CD14-positive monocyte (primary cell): ENCODE measurements around the gene SIM2. TPM values are rescaled to one million over a fixed set of nuclear protein-coding genes. Genes with fewer than 3 reads are reported as not detected.

ENCODE experiments used
- DNase-seq, 3 donors: peaks; one replicate each; pipeline ENCODE4 v3.0.0-alpha.2; 2011 to 2022
- H2AFZ ChIP-seq: 2 replicates; pipeline ENCODE4 v1.6.0; 2012; ENCODE audit warnings: mild to moderate bottlenecking, low read depth, low read length, inconsistent platforms; ENCODE audit not compliant: insufficient read depth, poor library complexity, severe bottlenecking
- H3K27ac ChIP-seq, 2 donors: 1 replicate in 1 of 2; 2 replicates in 1 of 2; pipeline ENCODE4 v1.5.1; 2012 to 2013; ENCODE audit warnings: low read length in 2 of 2, control low read depth in 1 of 2, inconsistent platforms in 1 of 2, low read depth in 1 of 2, mild to moderate bottlenecking in 1 of 2
- H3K27me3 ChIP-seq, 2 donors: one replicate each; pipeline versions ENCODE4 v1.6.0 to v1.6.1; 2011 to 2013; ENCODE audit warnings: low read length in 2 of 2; ENCODE audit not compliant: control insufficient read depth in 2 of 2, insufficient read depth in 2 of 2
- H3K36me3 ChIP-seq, 2 donors: replicated peaks in 1 of 2; 1 replicate in 1 of 2; 2 replicates in 1 of 2; pipeline versions ENCODE4 v1.5.1 to v1.6.1; 2012 to 2013; ENCODE audit warnings: low read length in 2 of 2, control low read depth in 1 of 2, inconsistent platforms in 1 of 2, mild to moderate bottlenecking in 1 of 2; ENCODE audit not compliant: insufficient read depth in 2 of 2, control insufficient read depth in 1 of 2
- H3K4me1 ChIP-seq, 2 donors: 1 replicate in 1 of 2; 2 replicates in 1 of 2; pipeline versions ENCODE4 v1.5.1 to v1.6.1; 2012 to 2013; ENCODE audit warnings: low read length in 2 of 2, control low read depth in 1 of 2, inconsistent platforms in 1 of 2, mild to moderate bottlenecking in 1 of 2, moderate library complexity in 1 of 2; ENCODE audit not compliant: insufficient read depth in 2 of 2, control insufficient read depth in 1 of 2
- H3K4me2 ChIP-seq: replicated peaks from 2 replicates; pipeline ENCODE3; 2012; ENCODE audit warnings: low read length, moderate library complexity, mild to moderate bottlenecking; ENCODE audit not compliant: poor library complexity, severe bottlenecking; ENCODE audit errors: extremely low read depth
- H3K4me3 ChIP-seq, 3 experiments: fragments of 200-600 bp in 1 of 3; sonication (generic) in 1 of 3; replicated peaks in 1 of 3; 1 replicate in 2 of 3; 2 replicates in 1 of 3; pipeline ENCODE4 v1.5.1; 2011 to 2013; ENCODE audit warnings: low read length in 3 of 3, mild to moderate bottlenecking in 3 of 3, control low read depth in 2 of 3, low read depth in 2 of 3, inconsistent platforms in 1 of 3, moderate library complexity in 1 of 3
- H3K79me2 ChIP-seq: 2 replicates; pipeline ENCODE4 v1.6.0; 2012; ENCODE audit warnings: mild to moderate bottlenecking, control low read depth, inconsistent platforms, low read length, moderate library complexity; ENCODE audit not compliant: insufficient read depth
- H3K9ac ChIP-seq: 2 replicates; pipeline ENCODE4 v1.6.0; 2017; ENCODE audit warnings: low read length, mild to moderate bottlenecking; ENCODE audit not compliant: insufficient read depth, poor library complexity, severe bottlenecking
- H3K9me3 ChIP-seq, 2 donors: replicated peaks in 1 of 2; 1 replicate in 1 of 2; 2 replicates in 1 of 2; pipeline versions ENCODE4 v1.5.1 to v1.6.1; 2012 to 2013; ENCODE audit warnings: low read length in 2 of 2, control low read depth in 1 of 2; ENCODE audit not compliant: control insufficient read depth in 1 of 2, insufficient read depth in 1 of 2
- H4K20me1 ChIP-seq: 2 replicates; pipeline ENCODE4 v1.6.0; 2012; ENCODE audit warnings: mild to moderate bottlenecking, low read length, control low read depth, moderate library complexity; ENCODE audit not compliant: insufficient read depth
- H3K27ac Mint-ChIP-seq, 7 donors: one replicate each; pipeline ENCODE4 v1.8.0; 2020; ENCODE audit warnings: mild to moderate bottlenecking in 7 of 7, mixed read lengths in 7 of 7, moderate library complexity in 6 of 7, inconsistent platforms in 2 of 7
- H3K27me3 Mint-ChIP-seq, 3 donors: one replicate each; pipeline ENCODE4 v1.8.0; 2021 to 2022; ENCODE audit warnings: low read depth in 3 of 3, mild to moderate bottlenecking in 3 of 3, mixed read lengths in 3 of 3, moderate library complexity in 3 of 3, inconsistent platforms in 1 of 3
- H3K36me3 Mint-ChIP-seq, 2 donors: one replicate each; pipeline ENCODE4 v1.8.0; 2020; ENCODE audit warnings: mixed read lengths in 2 of 2, inconsistent platforms in 1 of 2, mild to moderate bottlenecking in 1 of 2
- H3K4me1 Mint-ChIP-seq: one replicate; pipeline ENCODE4 v1.8.0; 2020; ENCODE audit warnings: mild to moderate bottlenecking, mixed read lengths
- H3K4me3 Mint-ChIP-seq, 2 donors: one replicate each; pipeline ENCODE4 v1.8.0; 2020; ENCODE audit warnings: mild to moderate bottlenecking in 2 of 2, mixed read lengths in 2 of 2, moderate library complexity in 1 of 2
- H3K9me3 Mint-ChIP-seq, 7 donors: one replicate each; pipeline ENCODE4 v1.8.0; 2020 to 2022; ENCODE audit warnings: mixed read lengths in 7 of 7, mild to moderate bottlenecking in 6 of 7, moderate library complexity in 6 of 7, inconsistent platforms in 2 of 7
- CTCF ChIP-seq: fragments of 200-600 bp; IDR thresholded peaks from one replicate; pipeline ENCODE4 v1.8.0; 2022; ENCODE audit warnings: antibody characterized with exemption, mild to moderate bottlenecking
- WGBS: methylation state at CpG from one replicate; pipeline ENCODE4 v1.1.5; 2013; ENCODE audit warnings: missing lambda C conversion rate; ENCODE audit not compliant: insufficient coverage; 5-methylcytosine and 5-hydroxymethylcytosine counted together
- intact Hi-C, 2 donors: fragments of 100-400 bp; cut with micrococcal nuclease; formaldehyde crosslinking; loops; one replicate each; pipeline versions ENCODE4 v1.15.0 to v1.15.1; 2023
- polyA plus RNA-seq, 3 donors: library from polyadenylated mRNA; depleted of rRNA in 1 of 3; unstranded in 2 of 3; stranded (reverse) in 1 of 3; fragments of 300-500 nt in 2 of 3; fragments of >200 nt in 1 of 3; fragmentation: Illumina TruSeq in 2 of 3; gene quantifications; 1 replicate in 2 of 3; 2 replicates in 1 of 3; pipeline ENCODE4 v1.2.3, GENCODE V29; 2012 to 2021

The SIM2 gene
- polyA plus RNA-seq, 3 donors: not detected

GRCh38 chr21:36716387-36716786 lies 17.5 kb downstream of the SIM2 start:
- Histone ChIP-seq H3K27ac (no peak overlapping the region), H4K20me1 (no peaks in the 10 kb centered on the region), H3K4me2 (no peak overlapping the region), H3K9me3 (peaks cover 0 to 5% of the 10 kb centered on the region in 2 donors), H3K27me3 (peaks cover 48 to 70% of the 10 kb centered on the region in 2 donors), H3K4me3 (no peak overlapping the region), H2AFZ (no peak overlapping the region), H3K79me2 (no peaks in the 10 kb centered on the region), H3K36me3 (no peaks in the 10 kb centered on the region), H3K4me1 (no peaks in the 10 kb centered on the region), H3K9ac (no peak overlapping the region)
- TF ChIP-seq CTCF: no peak
- no peak overlapping the region for H3K27ac Mint-ChIP-seq
- no CpG with 5 or more reads among the region's 2 CpGs for WGBS
- no peaks in the 10 kb centered on the region for H3K36me3 Mint-ChIP-seq
- peak overlapping the region in 1 of 2 donors; percentile 14 for H3K4me3 Mint-ChIP-seq
- H3K9me3 Mint-ChIP-seq: peaks cover 0 to 5% (median 0%) of the 10 kb centered on the region in 7 donors
- intact Hi-C loops: no loop called here
- no peak for DNase-seq
- no peaks in the 10 kb centered on the region for H3K4me1 Mint-ChIP-seq
- H3K27me3 Mint-ChIP-seq: peaks cover 46 to 77% (median 55%) of the 10 kb centered on the region in 3 donors

- no peak overlapping the region for H3K9ac ChIP-seq
- no peaks in the 10 kb centered on the region for H4K20me1 ChIP-seq
- H3K79me2 ChIP-seq: no peaks in the 10 kb centered on the region
- H3K27ac ChIP-seq: no peak overlapping the region
- no peak overlapping the region for H3K4me2 ChIP-seq
- no peak overlapping the region for H3K27ac Mint-ChIP-seq
- H3K4me1 Mint-ChIP-seq: no peaks in the 10 kb centered on the region
- no peak for DNase-seq
- H2AFZ ChIP-seq: no peak overlapping the region
- H3K4me3 ChIP-seq: no peak overlapping the region
- intact Hi-C loops: no loop called here
- H3K36me3 ChIP-seq: no peaks in the 10 kb centered on the region
- no peak for TF ChIP-seq CTCF
- no peaks in the 10 kb centered on the region for H3K36me3 Mint-ChIP-seq
- H3K9me3 Mint-ChIP-seq: peaks cover 0 to 5% (median 0%) of the 10 kb centered on the region in 7 donors
- H3K4me1 ChIP-seq: no peaks in the 10 kb centered on the region
- peaks cover 42 to 74% (median 52%) of the 10 kb centered on the region in 3 donors for H3K27me3 Mint-ChIP-seq
- no peak overlapping the region for H3K4me3 Mint-ChIP-seq
- peaks cover 43 to 65% of the 10 kb centered on the region in 2 donors for H3K27me3 ChIP-seq
- peaks cover 0 to 5% of the 10 kb centered on the region in 2 donors for H3K9me3 ChIP-seq
- whole genome bisulfite sequencing: 10% methylated on average over 2 of the region's 9 CpGs
Measured at GRCh38 chr21:36716836-36717235, 17.9 kb downstream of the SIM2 start.
